H9 (cell line): ENCODE measurements around the gene CX3CR1. TPM values are rescaled to one million over a fixed set of nuclear protein-coding genes. Genes with fewer than 3 reads are reported as not detected.
A peak's percentile ranks its signal among the peaks of the same experiment; 100 is the strongest.

Experiments used
- DNase-seq: peaks from one replicate; pipeline ENCODE4 v3.0.0-alpha.2; 2017
- H2AFZ ChIP-seq: one replicate; pipeline ENCODE4 v1.6.1; 2013; ENCODE audit warnings: mild to moderate bottlenecking, low read length, control low read depth, moderate library complexity
- H2AK5ac ChIP-seq: 2 replicates; pipeline ENCODE4 v1.6.1; 2013; ENCODE audit warnings: low read length, control low read depth, mixed read lengths; ENCODE audit not compliant: insufficient read length
- H2BK120ac ChIP-seq: one replicate; pipeline ENCODE4 v1.6.1; 2013; ENCODE audit warnings: low read depth, mild to moderate bottlenecking, low read length, control low read depth, inconsistent platforms; ENCODE audit not compliant: poor library complexity, severe bottlenecking
- H2BK12ac ChIP-seq: 2 replicates; pipeline ENCODE4 v1.6.1; 2013; ENCODE audit warnings: low read length, control low read depth, mixed read lengths, low read depth; ENCODE audit not compliant: insufficient read length
- H2BK15ac ChIP-seq: 2 replicates; pipeline ENCODE4 v1.6.1; 2013; ENCODE audit warnings: low read depth, low read length, control low read depth
- H2BK20ac ChIP-seq: one replicate; pipeline ENCODE4 v1.6.1; 2013; ENCODE audit warnings: low read depth, mild to moderate bottlenecking, low read length, control low read depth, inconsistent platforms; ENCODE audit not compliant: poor library complexity, severe bottlenecking
- H2BK5ac ChIP-seq: 2 replicates; pipeline ENCODE4 v1.6.1; 2013; ENCODE audit warnings: low read length, control low read depth, mixed read lengths; ENCODE audit not compliant: insufficient read length
- H3K14ac ChIP-seq: 2 replicates; pipeline ENCODE4 v1.6.1; 2013; ENCODE audit warnings: low read length, control low read depth; ENCODE audit not compliant: insufficient read depth
- H3K18ac ChIP-seq: 2 replicates; pipeline ENCODE4 v1.6.1; 2013; ENCODE audit warnings: low read depth, mild to moderate bottlenecking, mixed read lengths, low read length, control low read depth; ENCODE audit not compliant: insufficient read length
- H3K23ac ChIP-seq: 2 replicates; pipeline ENCODE4 v1.6.1; 2013; ENCODE audit warnings: low read length, control low read depth, mixed read lengths, low read depth; ENCODE audit not compliant: insufficient read length
- H3K23me2 ChIP-seq: 2 replicates; pipeline ENCODE4 v1.6.1; 2013; ENCODE audit warnings: low read depth, mild to moderate bottlenecking, mixed read lengths, low read length, control low read depth; ENCODE audit not compliant: insufficient read length, poor library complexity, severe bottlenecking
- H3K27ac ChIP-seq: 2 replicates; pipeline ENCODE4 v1.5.1; 2013; ENCODE audit warnings: low read length, control low read depth, mixed read lengths, low read depth; ENCODE audit not compliant: insufficient read length
- H3K27me3 ChIP-seq: 2 replicates; pipeline ENCODE4 v1.6.1; 2013; ENCODE audit warnings: low read length, control low read depth, inconsistent platforms; ENCODE audit not compliant: insufficient read depth
- H3K4ac ChIP-seq: 2 replicates; pipeline ENCODE4 v1.6.1; 2013; ENCODE audit warnings: low read depth, mild to moderate bottlenecking, control low read depth, inconsistent platforms, low read length, moderate library complexity
- H3K4me1 ChIP-seq: 2 replicates; pipeline ENCODE4 v1.6.1; 2013; ENCODE audit warnings: low read length, control low read depth, inconsistent platforms; ENCODE audit not compliant: insufficient read depth
- H3K4me2 ChIP-seq: 2 replicates; pipeline ENCODE4 v1.6.1; 2013; ENCODE audit warnings: low read length, control low read depth, mixed read lengths; ENCODE audit not compliant: insufficient read length, insufficient read depth
- H3K56ac ChIP-seq: 2 replicates; pipeline ENCODE4 v1.6.1; 2013; ENCODE audit warnings: low read depth, mild to moderate bottlenecking, mixed read lengths, low read length, control low read depth; ENCODE audit not compliant: insufficient read length
- H3K79me1 ChIP-seq: 2 replicates; pipeline ENCODE4 v1.6.1; 2013; ENCODE audit warnings: low read depth, mild to moderate bottlenecking, moderate library complexity, low read length, control low read depth, inconsistent platforms; ENCODE audit not compliant: insufficient read depth, poor library complexity, severe bottlenecking
- H3K79me2 ChIP-seq: 2 replicates; pipeline ENCODE4 v1.6.1; 2013; ENCODE audit warnings: low read length, control low read depth, inconsistent platforms; ENCODE audit not compliant: insufficient read depth
- H3K9ac ChIP-seq: 2 replicates; pipeline ENCODE4 v1.6.1; 2013; ENCODE audit warnings: low read length, control low read depth, mixed read lengths; ENCODE audit not compliant: insufficient read length; ENCODE audit errors: extremely low read depth
- H3K9me3 ChIP-seq: one replicate; pipeline ENCODE4 v1.6.1; 2013; ENCODE audit warnings: low read depth, low read length, inconsistent platforms; ENCODE audit not compliant: control insufficient read depth
- H3T11ph ChIP-seq: one replicate; pipeline ENCODE4 v1.6.1; 2013; ENCODE audit warnings: mild to moderate bottlenecking, low read length, control low read depth, inconsistent platforms
- H4K20me1 ChIP-seq: one replicate; pipeline ENCODE4 v1.6.1; 2013; ENCODE audit not compliant: control insufficient read depth, insufficient read length, insufficient read depth
- H4K5ac ChIP-seq: 2 replicates; pipeline ENCODE4 v1.6.1; 2013; ENCODE audit warnings: low read depth, mild to moderate bottlenecking, mixed read lengths, low read length, control low read depth; ENCODE audit not compliant: insufficient read length
- H4K8ac ChIP-seq: replicated peaks from 2 replicates; pipeline ENCODE4 v1.6.1; 2013; ENCODE audit warnings: low read length, control low read depth, mixed read lengths, low read depth; ENCODE audit not compliant: insufficient read length
- H4K91ac ChIP-seq: 2 replicates; pipeline ENCODE4 v1.6.1; 2013; ENCODE audit warnings: low read depth, mild to moderate bottlenecking, moderate library complexity, mixed read lengths, low read length, control low read depth; ENCODE audit not compliant: insufficient read length
- H3K27ac Mint-ChIP-seq, 3 experiments: 2 replicates in 2 of 3; 3 replicates in 1 of 3; pipeline ENCODE4 v1.8.0; 2020 to 2021; ENCODE audit warnings: mixed read lengths in 3 of 3, mild to moderate bottlenecking in 1 of 3, moderate library complexity in 1 of 3
- H3K27me3 Mint-ChIP-seq: 2 replicates; pipeline ENCODE4 v1.8.0; 2021; ENCODE audit warnings: low read depth, mild to moderate bottlenecking, moderate library complexity, mixed read lengths
- H3K36me3 Mint-ChIP-seq, 3 experiments: 2 replicates in 2 of 3; 3 replicates in 1 of 3; pipeline ENCODE4 v1.8.0; 2020 to 2021; ENCODE audit warnings: low read depth in 3 of 3, mixed read lengths in 3 of 3; ENCODE audit not compliant: insufficient read depth in 1 of 3
- H3K4me1 Mint-ChIP-seq, 2 experiments: 2 replicates each; pipeline ENCODE4 v1.8.0; 2020; ENCODE audit warnings: mixed read lengths in 2 of 2
- H3K4me3 Mint-ChIP-seq, 2 experiments: 2 replicates in 1 of 2; 3 replicates in 1 of 2; pipeline ENCODE4 v1.8.0; 2020 to 2021; ENCODE audit warnings: mild to moderate bottlenecking in 2 of 2, mixed read lengths in 2 of 2, moderate library complexity in 1 of 2
- H3K9me3 Mint-ChIP-seq, 2 experiments: 2 replicates in 1 of 2; 3 replicates in 1 of 2; pipeline ENCODE4 v1.8.0; 2020; ENCODE audit warnings: mild to moderate bottlenecking in 2 of 2, mixed read lengths in 2 of 2, moderate library complexity in 1 of 2
- WGBS: extraction: QIAGEN DNeasy Blood & Tissue Kit; methylation state at CpG from one replicate; pipeline ENCODE4 v1.1.7; 2013; ENCODE audit warnings: missing lambda C conversion rate, low lambda C conversion rate, mixed read lengths; ENCODE audit not compliant: insufficient read length; ENCODE audit errors: extremely low coverage; 5-methylcytosine and 5-hydroxymethylcytosine counted together
- total RNA-seq: library from RNA; stranded (reverse); gene quantifications from 2 replicates; pipeline ENCODE4 v1.2.1, GENCODE V29; 2021
- TF ChIP-seq, protein P1 (sequence below): fragments of 200-600 bp; sonication (generic); conservative IDR thresholded peaks from 3 replicates; pipeline ENCODE4 v1.8.0; 2021; ENCODE audit warnings: antibody characterized with exemption, mild to moderate bottlenecking

Gene CX3CR1
- total RNA-seq, 1 experiment from 2014 or later: not detected

DNA sequence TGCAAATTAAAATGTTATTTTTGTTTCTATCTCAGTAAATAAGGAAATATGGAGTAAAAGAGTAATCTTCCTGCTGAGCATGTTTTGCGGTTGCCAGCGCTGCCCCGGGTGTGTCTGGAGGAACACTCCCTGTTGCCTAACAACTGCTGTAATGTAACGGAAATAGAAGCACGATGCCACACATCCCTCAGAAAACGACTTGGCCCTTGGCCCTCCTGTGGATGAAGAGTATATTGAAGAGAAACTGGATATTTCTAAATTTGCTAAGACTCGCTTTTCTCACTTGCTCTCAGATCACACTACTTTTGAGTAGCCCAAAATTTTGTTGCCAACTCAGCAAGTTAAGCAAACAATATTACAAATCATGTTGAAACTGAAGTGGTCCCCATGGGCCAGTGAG, 18.9 kb downstream of the CX3CR1 start:
- Histone ChIP-seq H2BK20ac (no peak overlapping the region), H3K23ac (no peak overlapping the region), H3K56ac (no peak overlapping the region), H3K4ac (no peak overlapping the region), H2AK5ac (no peak overlapping the region), H3K23me2 (no peaks in the 10 kb centered on the region), H4K20me1 (no peaks in the 10 kb centered on the region), H2AFZ (no peak overlapping the region), H2BK120ac (no peak overlapping the region), H3K14ac (no peak overlapping the region), H4K8ac (no peak overlapping the region), H3K4me2 (no peak overlapping the region), H3K4me1 (peaks cover 3% of the 10 kb centered on the region; the same call in 1 of the 2 replicates), H2BK15ac (no peak overlapping the region), H2BK12ac (no peak overlapping the region), H3K18ac (no peak overlapping the region), H3K9me3 (no peaks in the 10 kb centered on the region), H3K79me2 (no peaks in the 10 kb centered on the region), H4K5ac (no peak overlapping the region), H3K27me3 (no peaks in the 10 kb centered on the region), H3K79me1 (no peaks in the 10 kb centered on the region), H3T11ph (no peak overlapping the region), H4K91ac (no peak overlapping the region), H2BK5ac (no peak overlapping the region), H3K9ac (no peak overlapping the region), H3K27ac (no peak overlapping the region)
- Mint-ChIP-seq H3K27ac (no peak overlapping the region), H3K36me3 (no peaks in the 10 kb centered on the region), H3K4me3 (no peak overlapping the region), H3K9me3 (no peaks in the 10 kb centered on the region), H3K4me1 (peaks cover 3 to 4% of the 10 kb centered on the region in 2 experiments), H3K27me3 (peaks cover 7% of the 10 kb centered on the region)
- TF ChIP-seq, protein P1, sequence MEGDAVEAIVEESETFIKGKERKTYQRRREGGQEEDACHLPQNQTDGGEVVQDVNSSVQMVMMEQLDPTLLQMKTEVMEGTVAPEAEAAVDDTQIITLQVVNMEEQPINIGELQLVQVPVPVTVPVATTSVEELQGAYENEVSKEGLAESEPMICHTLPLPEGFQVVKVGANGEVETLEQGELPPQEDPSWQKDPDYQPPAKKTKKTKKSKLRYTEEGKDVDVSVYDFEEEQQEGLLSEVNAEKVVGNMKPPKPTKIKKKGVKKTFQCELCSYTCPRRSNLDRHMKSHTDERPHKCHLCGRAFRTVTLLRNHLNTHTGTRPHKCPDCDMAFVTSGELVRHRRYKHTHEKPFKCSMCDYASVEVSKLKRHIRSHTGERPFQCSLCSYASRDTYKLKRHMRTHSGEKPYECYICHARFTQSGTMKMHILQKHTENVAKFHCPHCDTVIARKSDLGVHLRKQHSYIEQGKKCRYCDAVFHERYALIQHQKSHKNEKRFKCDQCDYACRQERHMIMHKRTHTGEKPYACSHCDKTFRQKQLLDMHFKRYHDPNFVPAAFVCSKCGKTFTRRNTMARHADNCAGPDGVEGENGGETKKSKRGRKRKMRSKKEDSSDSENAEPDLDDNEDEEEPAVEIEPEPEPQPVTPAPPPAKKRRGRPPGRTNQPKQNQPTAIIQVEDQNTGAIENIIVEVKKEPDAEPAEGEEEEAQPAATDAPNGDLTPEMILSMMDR: peak; percentile 38; the same call in 1 of the 3 replicates
- DNase-seq: no peak
- WGBS: no CpG with 5 or more reads among the region's 7 CpGs
